ENCODE data around the gene GPC5. TPM values are rescaled to one million over a fixed set of nuclear protein-coding genes. Genes with fewer than 3 reads are reported as not detected.

Gene GPC5
- polyA plus RNA-seq, 4 donors, result 0.18 to 0.86 TPM; not detected in 2

DNA sequence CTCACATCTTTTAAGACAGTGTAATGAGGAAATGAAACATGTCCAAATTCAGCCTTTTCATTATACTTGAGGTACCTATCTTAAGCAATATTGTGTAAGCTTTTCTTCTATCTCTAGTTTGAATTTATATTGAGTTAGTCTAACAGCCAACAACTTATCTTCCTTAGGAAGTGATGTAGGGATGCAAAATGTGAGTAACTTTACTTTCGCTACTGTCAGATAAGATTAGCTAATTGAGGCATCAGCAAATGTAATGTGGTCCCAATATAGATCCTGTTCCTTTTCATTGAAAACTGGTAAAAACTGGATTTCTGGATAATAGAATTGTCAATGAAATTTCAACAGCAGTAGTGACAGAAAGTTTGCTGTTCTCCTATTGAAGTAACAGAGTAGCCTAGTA lies 902.2 kb downstream of the GPC5 start:
- no peak overlapping the region for H3K4me3 ChIP-seq (ENCODE audit: low read depth in 1 of 3, low read length in 3 of 3)
- no peak for DNase-seq
- no peaks in the 10 kb centered on the region for H3K27me3 ChIP-seq (ENCODE audit: control insufficient read depth in 3 of 3, insufficient read depth in 3 of 3, low read length in 3 of 3)
- FAIRE-seq, result no peak
- 90 to 93% (median 93%) methylated on average over 1 of the region's 1 CpG for WGBS, 3 donors
- no peak overlapping the region for H3K27ac ChIP-seq (ENCODE audit: low read depth in 1 of 3, low read length in 2 of 3)
- H3K9me3 ChIP-seq (ENCODE audit: control insufficient read depth in 2 of 2, insufficient read depth in 1 of 2, low read depth in 1 of 2, low read length in 1 of 2), result no peaks in the 10 kb centered on the region
- no peaks in the 10 kb centered on the region for H3K4me1 ChIP-seq (ENCODE audit: control insufficient read depth in 3 of 3, insufficient read depth in 2 of 3, low read depth in 1 of 3, low read length in 2 of 3)
- no peaks in the 10 kb centered on the region for H3K36me3 ChIP-seq (ENCODE audit: control insufficient read depth in 3 of 3, insufficient read depth in 2 of 3, low read depth in 1 of 3, low read length in 3 of 3)

DNA sequence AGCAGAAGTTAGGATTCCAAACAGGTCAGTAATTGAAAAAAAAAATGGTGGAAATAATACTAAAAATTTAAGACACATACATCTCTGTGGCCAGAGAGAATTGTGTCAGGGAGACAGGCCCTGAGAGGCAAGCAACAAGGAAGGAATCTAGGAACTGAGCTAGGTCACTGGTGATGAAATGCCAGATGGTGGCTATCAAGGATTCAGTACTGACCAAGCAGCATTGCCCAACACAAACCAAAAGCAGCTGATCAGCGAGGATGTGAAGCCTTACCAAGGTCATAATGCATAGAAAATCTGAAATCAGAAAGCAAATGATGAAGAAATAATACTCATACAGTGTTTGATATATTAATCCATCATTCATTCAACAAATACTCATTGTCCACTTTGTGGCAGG lies 905.0 kb downstream of the GPC5 start:
- Histone ChIP-seq H3K4me3 (ENCODE audit: low read depth in 1 of 3, low read length in 3 of 3) (no peak overlapping the region), H3K9me3 (ENCODE audit: control insufficient read depth in 2 of 2, insufficient read depth in 1 of 2, low read depth in 1 of 2, low read length in 1 of 2) (no peaks in the 10 kb centered on the region), H3K27me3 (ENCODE audit: control insufficient read depth in 3 of 3, insufficient read depth in 3 of 3, low read length in 3 of 3) (no peaks in the 10 kb centered on the region), H3K27ac (ENCODE audit: low read depth in 1 of 3, low read length in 2 of 3) (no peak overlapping the region), H3K36me3 (ENCODE audit: control insufficient read depth in 3 of 3, insufficient read depth in 2 of 3, low read depth in 1 of 3, low read length in 3 of 3) (no peaks in the 10 kb centered on the region), H3K4me1 (ENCODE audit: control insufficient read depth in 3 of 3, insufficient read depth in 2 of 3, low read depth in 1 of 3, low read length in 2 of 3) (no peaks in the 10 kb centered on the region)
- DNase-seq (no peak), FAIRE-seq (no peak)
- 29 to 63% (median 50%) methylated on average over 1 of the region's 1 CpG for WGBS, 3 donors

DNA sequence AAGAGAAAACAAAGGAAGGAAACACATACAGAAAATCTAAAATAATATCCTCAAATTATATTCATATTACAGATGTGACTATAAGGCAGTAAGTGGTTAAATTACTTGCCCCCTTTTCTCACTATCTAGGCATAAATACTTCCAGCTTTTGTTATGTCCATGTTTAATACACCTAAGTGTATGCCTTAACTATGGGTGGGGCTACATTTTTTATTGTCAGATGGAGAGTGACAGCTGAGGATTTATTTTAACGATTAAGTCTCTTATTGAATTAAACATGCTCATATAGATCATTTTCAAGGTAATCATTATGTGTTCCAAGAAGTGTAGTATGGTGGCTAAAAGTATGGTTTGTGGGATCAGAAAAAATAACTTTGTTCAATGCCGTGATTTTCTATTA lies 909.3 kb downstream of the GPC5 start:
- Histone ChIP-seq H3K9me3 (ENCODE audit: control insufficient read depth in 2 of 2, insufficient read depth in 1 of 2, low read depth in 1 of 2, low read length in 1 of 2) (no peaks in the 10 kb centered on the region), H3K36me3 (ENCODE audit: control insufficient read depth in 3 of 3, insufficient read depth in 2 of 3, low read depth in 1 of 3, low read length in 3 of 3) (no peaks in the 10 kb centered on the region), H3K27me3 (ENCODE audit: control insufficient read depth in 3 of 3, insufficient read depth in 3 of 3, low read length in 3 of 3) (no peaks in the 10 kb centered on the region), H3K4me1 (ENCODE audit: control insufficient read depth in 3 of 3, insufficient read depth in 2 of 3, low read depth in 1 of 3, low read length in 2 of 3) (no peaks in the 10 kb centered on the region), H3K27ac (ENCODE audit: low read depth in 1 of 3, low read length in 2 of 3) (no peak overlapping the region), H3K4me3 (ENCODE audit: low read depth in 1 of 3, low read length in 3 of 3) (no peak overlapping the region)
- no peak for DNase-seq
- WGBS, 3 donors, result 16 to 49% (median 36%) methylated on average over 2 of the region's 2 CpGs
- FAIRE-seq, result no peak

DNA sequence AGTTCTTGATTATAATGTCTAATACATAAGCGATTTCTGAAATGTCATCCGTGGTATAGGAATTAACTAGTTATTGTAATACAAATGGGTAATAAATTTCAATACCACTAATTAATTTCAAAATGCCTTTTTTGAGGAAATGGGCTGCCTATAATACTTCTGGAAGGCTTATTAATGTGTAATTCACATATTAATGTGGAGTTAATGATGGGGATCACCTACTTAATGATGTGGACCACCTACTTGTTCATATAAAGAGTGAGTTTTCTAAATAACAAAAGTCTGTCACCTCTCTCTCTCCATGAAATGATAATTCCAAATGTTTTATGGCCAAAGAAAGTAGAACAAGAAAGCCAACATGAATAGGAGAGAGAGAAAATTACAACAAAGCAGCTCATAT lies 914.4 kb downstream of the GPC5 start:
- Histone ChIP-seq H3K4me3 (ENCODE audit: low read depth in 1 of 3, low read length in 3 of 3) (no peak overlapping the region), H3K36me3 (ENCODE audit: control insufficient read depth in 3 of 3, insufficient read depth in 2 of 3, low read depth in 1 of 3, low read length in 3 of 3) (no peaks in the 10 kb centered on the region), H3K27ac (ENCODE audit: low read depth in 1 of 3, low read length in 2 of 3) (no peak overlapping the region), H3K4me1 (ENCODE audit: control insufficient read depth in 3 of 3, insufficient read depth in 2 of 3, low read depth in 1 of 3, low read length in 2 of 3) (no peaks in the 10 kb centered on the region), H3K27me3 (ENCODE audit: control insufficient read depth in 3 of 3, insufficient read depth in 3 of 3, low read length in 3 of 3) (no peaks in the 10 kb centered on the region), H3K9me3 (ENCODE audit: control insufficient read depth in 2 of 2, insufficient read depth in 1 of 2, low read depth in 1 of 2, low read length in 1 of 2) (no peaks in the 10 kb centered on the region)
- no peak for DNase-seq
- no peak for FAIRE-seq
- 87 to 93% (median 87%) methylated on average over 2 of the region's 2 CpGs for WGBS, 3 donors

DNA sequence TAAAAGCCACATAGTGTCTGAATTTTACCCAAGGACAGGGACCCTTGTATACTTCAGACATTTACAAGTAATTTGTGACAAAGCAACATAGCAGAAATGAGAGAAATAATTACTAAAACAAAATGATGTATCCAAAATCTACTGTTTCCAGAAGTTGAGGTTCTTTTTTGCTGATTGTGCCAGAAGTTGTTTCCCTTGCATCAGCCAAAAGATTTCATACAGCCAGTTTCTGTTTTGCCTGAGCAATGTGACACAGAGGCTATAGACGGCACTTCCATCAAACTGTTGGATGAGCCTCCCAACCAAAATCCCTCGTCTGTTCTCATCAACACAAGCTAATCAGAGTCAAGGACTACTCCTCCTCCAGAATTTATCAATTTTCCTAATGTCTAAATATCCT lies 915.0 kb downstream of the GPC5 start:
- WGBS, 3 donors, result 57 to 87% (median 79%) methylated on average over 2 of the region's 2 CpGs

DNA sequence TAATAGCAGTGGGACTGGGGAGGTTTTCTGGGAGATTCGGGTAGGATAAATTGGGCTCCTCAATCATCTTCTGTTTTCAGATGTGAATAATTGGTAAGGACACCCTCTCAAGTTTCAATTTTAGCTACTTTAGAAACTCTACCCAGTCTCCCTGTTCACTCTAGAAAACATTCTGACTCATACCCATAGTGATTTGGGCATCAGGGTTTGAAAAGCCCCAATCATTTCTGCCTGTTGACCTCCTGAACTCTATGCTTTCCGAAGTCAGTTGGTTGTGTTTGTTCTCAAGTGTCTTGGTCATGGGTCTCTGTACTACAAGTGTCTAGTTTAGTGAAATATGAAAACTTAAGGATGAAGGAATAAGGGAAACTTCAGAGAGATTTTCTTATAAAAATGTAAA lies 916.8 kb downstream of the GPC5 start:
- no peak for DNase-seq
- no peak for FAIRE-seq
- no peaks in the 10 kb centered on the region for H3K27me3 ChIP-seq (ENCODE audit: control insufficient read depth in 3 of 3, insufficient read depth in 3 of 3, low read length in 3 of 3)
- WGBS, 3 donors, result 82 to 88% (median 83%) methylated on average over 2 of the region's 2 CpGs
- no peaks in the 10 kb centered on the region for H3K36me3 ChIP-seq (ENCODE audit: control insufficient read depth in 3 of 3, insufficient read depth in 2 of 3, low read depth in 1 of 3, low read length in 3 of 3)
- H3K4me3 ChIP-seq (ENCODE audit: low read depth in 1 of 3, low read length in 3 of 3), result no peak overlapping the region
- H3K9me3 ChIP-seq (ENCODE audit: control insufficient read depth in 2 of 2, insufficient read depth in 1 of 2, low read depth in 1 of 2, low read length in 1 of 2), result no peaks in the 10 kb centered on the region
- no peak overlapping the region for H3K27ac ChIP-seq (ENCODE audit: low read depth in 1 of 3, low read length in 2 of 3)
- no peaks in the 10 kb centered on the region for H3K4me1 ChIP-seq (ENCODE audit: control insufficient read depth in 3 of 3, insufficient read depth in 2 of 3, low read depth in 1 of 3, low read length in 2 of 3)

More for the DNA sequence above, 915.0 kb downstream of the GPC5 start:
- Histone ChIP-seq H3K27me3 (ENCODE audit: control insufficient read depth in 3 of 3, insufficient read depth in 3 of 3, low read length in 3 of 3) (no peaks in the 10 kb centered on the region), H3K4me1 (ENCODE audit: control insufficient read depth in 3 of 3, insufficient read depth in 2 of 3, low read depth in 1 of 3, low read length in 2 of 3) (no peaks in the 10 kb centered on the region), H3K9me3 (ENCODE audit: control insufficient read depth in 2 of 2, insufficient read depth in 1 of 2, low read depth in 1 of 2, low read length in 1 of 2) (no peaks in the 10 kb centered on the region), H3K27ac (ENCODE audit: low read depth in 1 of 3, low read length in 2 of 3) (no peak overlapping the region), H3K36me3 (ENCODE audit: control insufficient read depth in 3 of 3, insufficient read depth in 2 of 3, low read depth in 1 of 3, low read length in 3 of 3) (no peaks in the 10 kb centered on the region), H3K4me3 (ENCODE audit: low read depth in 1 of 3, low read length in 3 of 3) (no peak overlapping the region)
- FAIRE-seq, result no peak
- no peak for DNase-seq

DNA sequence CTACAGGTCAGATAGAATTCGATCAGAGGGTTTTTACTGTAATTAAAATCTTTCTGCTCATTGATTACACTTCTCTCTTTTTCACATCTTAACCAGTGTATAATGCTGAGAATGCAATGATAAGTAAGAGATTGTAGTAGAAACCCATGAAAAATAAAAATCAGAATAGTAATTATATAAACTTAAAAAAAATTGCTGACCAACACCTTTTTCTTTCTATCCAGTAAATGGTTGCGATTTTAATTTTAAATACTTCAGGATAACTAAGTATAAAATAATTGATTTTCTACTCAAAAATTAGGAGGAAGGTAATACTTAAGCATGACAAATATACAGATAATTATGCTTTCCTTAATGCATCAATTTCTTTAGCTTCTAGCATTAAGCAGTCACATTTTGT lies 917.6 kb downstream of the GPC5 start:
- no peaks in the 10 kb centered on the region for H3K27me3 ChIP-seq (ENCODE audit: control insufficient read depth in 3 of 3, insufficient read depth in 3 of 3, low read length in 3 of 3)
- H3K36me3 ChIP-seq (ENCODE audit: control insufficient read depth in 3 of 3, insufficient read depth in 2 of 3, low read depth in 1 of 3, low read length in 3 of 3), result no peaks in the 10 kb centered on the region
- no peak overlapping the region for H3K27ac ChIP-seq (ENCODE audit: low read depth in 1 of 3, low read length in 2 of 3)
- FAIRE-seq (no peak), DNase-seq (no peak)
- WGBS, 3 donors, result 90 to 94% (median 93%) methylated on average over 2 of the region's 2 CpGs
- H3K4me3 ChIP-seq (ENCODE audit: low read depth in 1 of 3, low read length in 3 of 3), result no peak overlapping the region
- H3K9me3 ChIP-seq (ENCODE audit: control insufficient read depth in 2 of 2, insufficient read depth in 1 of 2, low read depth in 1 of 2, low read length in 1 of 2), result no peaks in the 10 kb centered on the region
- no peaks in the 10 kb centered on the region for H3K4me1 ChIP-seq (ENCODE audit: control insufficient read depth in 3 of 3, insufficient read depth in 2 of 3, low read depth in 1 of 3, low read length in 2 of 3)

DNA sequence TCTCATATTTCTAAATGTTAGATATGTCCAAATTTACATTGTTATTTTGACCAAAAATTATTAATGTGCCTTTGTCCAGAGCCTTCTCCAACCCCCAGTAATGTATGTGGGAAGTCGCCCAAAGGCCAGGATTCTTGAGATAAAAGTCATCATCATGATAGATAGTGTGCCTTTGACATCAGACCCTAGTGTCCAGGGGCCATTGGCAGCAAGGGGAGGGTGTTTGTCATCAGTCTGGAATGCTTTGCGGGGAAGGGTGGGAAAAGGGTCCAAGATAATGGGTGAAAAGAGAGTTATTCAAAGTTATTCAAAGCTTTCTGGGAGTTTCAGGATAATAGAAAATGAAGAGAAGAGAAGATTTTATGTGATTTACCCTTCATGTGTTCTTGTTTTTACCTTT lies 918.6 kb downstream of the GPC5 start:
- H3K27ac ChIP-seq (ENCODE audit: low read depth in 1 of 3, low read length in 2 of 3), result no peak overlapping the region
- WGBS, 3 donors, result 74 to 87% (median 82%) methylated on average over 2 of the region's 2 CpGs
- no peak for FAIRE-seq
- DNase-seq, result no peak
- H3K27me3 ChIP-seq (ENCODE audit: control insufficient read depth in 3 of 3, insufficient read depth in 3 of 3, low read length in 3 of 3), result no peaks in the 10 kb centered on the region
- no peak overlapping the region for H3K4me3 ChIP-seq (ENCODE audit: low read depth in 1 of 3, low read length in 3 of 3)
- H3K36me3 ChIP-seq (ENCODE audit: control insufficient read depth in 3 of 3, insufficient read depth in 2 of 3, low read depth in 1 of 3, low read length in 3 of 3), result no peaks in the 10 kb centered on the region
- H3K9me3 ChIP-seq (ENCODE audit: control insufficient read depth in 2 of 2, insufficient read depth in 1 of 2, low read depth in 1 of 2, low read length in 1 of 2), result no peaks in the 10 kb centered on the region
- no peaks in the 10 kb centered on the region for H3K4me1 ChIP-seq (ENCODE audit: control insufficient read depth in 3 of 3, insufficient read depth in 2 of 3, low read depth in 1 of 3, low read length in 2 of 3)

DNA sequence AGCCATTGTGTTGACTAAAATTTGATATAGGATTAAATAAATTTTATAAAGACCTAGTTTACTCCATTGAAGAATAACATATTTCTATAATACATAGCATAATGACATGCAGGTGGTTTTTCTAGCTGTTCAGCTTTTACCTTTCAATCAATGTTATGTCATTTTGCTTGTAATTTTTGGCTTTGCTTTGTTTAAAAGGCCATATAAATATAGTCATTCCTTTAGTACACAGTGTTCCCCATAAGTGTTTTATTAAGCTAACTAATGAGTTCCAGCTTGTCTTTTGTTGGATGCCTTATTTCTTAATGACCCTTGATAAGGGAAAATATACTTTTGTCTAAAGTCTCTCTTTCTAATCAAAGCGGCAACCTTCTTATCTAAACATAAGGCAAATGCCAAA lies 921.9 kb downstream of the GPC5 start:
- 16 to 44% (median 40%) methylated on average over 1 of the region's 1 CpG for WGBS, 3 donors
- peak in 1 of 2 donors; percentile 1 for DNase-seq
- Histone ChIP-seq H3K4me3 (ENCODE audit: low read depth in 1 of 3, low read length in 3 of 3) (no peak overlapping the region), H3K36me3 (ENCODE audit: control insufficient read depth in 3 of 3, insufficient read depth in 2 of 3, low read depth in 1 of 3, low read length in 3 of 3) (no peaks in the 10 kb centered on the region), H3K9me3 (ENCODE audit: control insufficient read depth in 2 of 2, insufficient read depth in 1 of 2, low read depth in 1 of 2, low read length in 1 of 2) (no peaks in the 10 kb centered on the region), H3K4me1 (ENCODE audit: control insufficient read depth in 3 of 3, insufficient read depth in 2 of 3, low read depth in 1 of 3, low read length in 2 of 3) (no peaks in the 10 kb centered on the region), H3K27me3 (ENCODE audit: control insufficient read depth in 3 of 3, insufficient read depth in 3 of 3, low read length in 3 of 3) (no peaks in the 10 kb centered on the region), H3K27ac (ENCODE audit: low read depth in 1 of 3, low read length in 2 of 3) (no peak overlapping the region)
- FAIRE-seq, result no peak

All from small intestine (tissue), 7 donors.